Measurements from ENCODE around the gene FBXO8. TPM values are rescaled to one million over a fixed set of nuclear protein-coding genes. Genes with fewer than 3 reads are reported as not detected.

The FBXO8 gene
- total and polyA plus RNA-seq, 4 donors: 23.0 to 27.4 (median 25.7) TPM

DNA sequence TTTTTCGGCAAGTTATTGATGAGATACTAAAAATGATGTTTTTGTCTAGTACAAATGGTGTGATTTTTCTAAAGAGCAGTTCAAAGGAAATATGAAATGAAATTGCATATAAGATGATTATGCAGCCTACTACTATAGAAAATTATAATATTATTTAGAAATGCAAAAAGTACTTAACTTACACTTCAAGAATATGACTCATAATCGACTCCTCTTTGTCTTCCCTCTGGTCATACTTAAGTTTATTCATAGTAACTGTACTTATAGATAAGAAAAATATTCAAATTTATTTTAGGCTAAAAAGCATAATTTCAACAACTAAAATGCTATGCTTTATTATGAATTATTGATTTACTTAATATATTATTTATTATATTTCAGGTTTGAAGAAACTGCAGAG lies 33.5 kb upstream of the FBXO8 start:
- H3K36me3 ChIP-seq (ENCODE audit: control insufficient read depth in 1 of 2, insufficient read depth in 2 of 2, low read length in 1 of 2): no peaks in the 10 kb centered on the region
- H3K27me3 ChIP-seq (ENCODE audit: control insufficient read depth in 1 of 2, insufficient read depth in 2 of 2, low read length in 1 of 2): no peaks in the 10 kb centered on the region
- H3K9me3 ChIP-seq (ENCODE audit: control insufficient read depth, low read length): no peaks in the 10 kb centered on the region
- intact Hi-C loops (cut with DNase I): loop anchor here in 1 of 2 donors (5.0 kb wide), 1 partner anchor 100 kb away; no protein-coding TSS in a partner anchor
- ATAC-seq (ENCODE audit: low FRiP score) (no peak), DNase-seq (no peak)
- H3K4me1 ChIP-seq (ENCODE audit: control insufficient read depth in 1 of 2, insufficient read depth in 2 of 2, low read length in 2 of 2): no peaks in the 10 kb centered on the region
- no peak overlapping the region for H3K4me3 ChIP-seq (ENCODE audit: low read length in 2 of 2)
- no peak overlapping the region for H3K27ac ChIP-seq (ENCODE audit: low read depth in 1 of 2, low read length in 2 of 2)
- WGBS, 2 donors: 61 to 65% methylated on average over 2 of the region's 2 CpGs

DNA sequence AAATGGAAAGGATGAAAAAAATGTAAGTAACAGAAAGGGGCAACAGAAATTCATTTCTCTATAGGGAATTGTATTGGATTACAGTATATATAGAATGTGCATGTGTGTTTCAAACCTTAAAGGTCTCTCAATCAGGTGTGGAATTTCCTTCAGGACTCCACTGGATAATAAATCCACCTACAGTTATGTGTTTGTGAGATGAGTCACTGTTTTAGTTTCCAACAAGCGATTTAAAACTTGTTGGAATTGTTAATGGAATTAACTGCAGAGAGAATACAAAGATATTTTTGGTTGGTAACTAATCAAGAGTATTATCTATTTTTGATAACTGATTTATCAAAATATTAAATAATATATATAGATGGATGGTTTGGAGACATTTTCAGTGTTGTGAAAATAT lies 33.1 kb upstream of the FBXO8 start:
- H3K27me3 ChIP-seq (ENCODE audit: control insufficient read depth in 1 of 2, insufficient read depth in 2 of 2, low read length in 1 of 2): no peaks in the 10 kb centered on the region
- WGBS, 2 donors: 30 to 31% methylated on average over 1 of the region's 1 CpG
- H3K36me3 ChIP-seq (ENCODE audit: control insufficient read depth in 1 of 2, insufficient read depth in 2 of 2, low read length in 1 of 2): no peaks in the 10 kb centered on the region
- no peak for DNase-seq
- intact Hi-C loops (cut with DNase I): loop anchor here in 1 of 2 donors (5.0 kb wide), 1 partner anchor 99 kb away; no protein-coding TSS in a partner anchor
- no peak overlapping the region for H3K4me3 ChIP-seq (ENCODE audit: low read length in 2 of 2)
- no peak for ATAC-seq (ENCODE audit: low FRiP score)
- no peak overlapping the region for H3K27ac ChIP-seq (ENCODE audit: low read depth in 1 of 2, low read length in 2 of 2)
- H3K9me3 ChIP-seq (ENCODE audit: control insufficient read depth, low read length): no peaks in the 10 kb centered on the region
- H3K4me1 ChIP-seq (ENCODE audit: control insufficient read depth in 1 of 2, insufficient read depth in 2 of 2, low read length in 2 of 2): no peaks in the 10 kb centered on the region

DNA sequence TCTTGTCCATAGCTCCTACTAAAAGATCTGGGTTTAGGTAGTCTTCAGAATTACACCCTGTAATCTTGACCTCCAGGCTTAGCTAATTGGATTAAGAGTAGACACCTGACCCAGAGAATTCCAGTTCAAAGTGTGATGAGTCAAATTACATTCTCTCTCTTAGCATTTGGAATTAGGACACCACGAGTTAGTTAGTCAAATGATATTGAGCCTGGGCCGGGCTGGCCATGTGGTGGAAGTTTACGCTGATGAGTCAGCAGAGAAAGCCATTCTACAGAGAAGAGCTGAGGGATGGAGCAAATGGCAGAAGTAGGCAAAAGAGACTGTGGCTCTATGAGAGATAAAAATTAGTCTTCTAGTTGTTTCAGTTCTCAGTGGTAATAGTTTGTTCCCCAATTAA lies 31.3 kb upstream of the FBXO8 start:
- Histone ChIP-seq H3K4me3 (ENCODE audit: low read length in 2 of 2) (no peak overlapping the region), H3K9me3 (ENCODE audit: control insufficient read depth, low read length) (no peaks in the 10 kb centered on the region), H3K27me3 (ENCODE audit: control insufficient read depth in 1 of 2, insufficient read depth in 2 of 2, low read length in 1 of 2) (no peaks in the 10 kb centered on the region), H3K4me1 (ENCODE audit: control insufficient read depth in 1 of 2, insufficient read depth in 2 of 2, low read length in 2 of 2) (no peaks in the 10 kb centered on the region), H3K27ac (ENCODE audit: low read depth in 1 of 2, low read length in 2 of 2) (no peak overlapping the region), H3K36me3 (ENCODE audit: control insufficient read depth in 1 of 2, insufficient read depth in 2 of 2, low read length in 1 of 2) (no peaks in the 10 kb centered on the region)
- intact Hi-C loops (cut with DNase I): loop anchor here in 1 of 2 donors (5.0 kb wide), 1 partner anchor 97 kb away; no protein-coding TSS in a partner anchor
- ATAC-seq (ENCODE audit: low FRiP score) (no peak), DNase-seq (no peak)
- 86 to 87% methylated on average over 3 of the region's 3 CpGs for WGBS, 2 donors

DNA sequence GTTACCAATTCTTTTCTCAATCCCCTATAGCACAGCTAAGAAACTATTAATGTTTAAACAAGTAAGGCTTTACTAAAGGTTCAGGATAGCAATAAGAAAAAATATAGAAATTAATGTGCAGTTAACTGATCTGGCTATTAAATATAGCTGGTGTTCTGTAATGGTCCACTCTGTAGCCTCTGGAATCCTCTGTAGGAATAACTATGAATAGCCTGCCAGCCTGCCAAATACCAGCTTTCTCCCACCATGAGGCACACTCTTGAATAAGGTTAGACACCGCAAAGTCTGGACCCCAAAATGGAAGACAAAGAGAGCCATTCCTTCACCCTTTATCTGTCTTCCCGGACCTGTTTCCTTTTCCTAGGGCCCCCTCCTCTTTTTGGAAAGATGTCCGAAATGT lies 30.8 kb upstream of the FBXO8 start:
- H3K27ac ChIP-seq (ENCODE audit: low read depth in 1 of 2, low read length in 2 of 2): no peak overlapping the region
- no peak for ATAC-seq (ENCODE audit: low FRiP score)

DNA sequence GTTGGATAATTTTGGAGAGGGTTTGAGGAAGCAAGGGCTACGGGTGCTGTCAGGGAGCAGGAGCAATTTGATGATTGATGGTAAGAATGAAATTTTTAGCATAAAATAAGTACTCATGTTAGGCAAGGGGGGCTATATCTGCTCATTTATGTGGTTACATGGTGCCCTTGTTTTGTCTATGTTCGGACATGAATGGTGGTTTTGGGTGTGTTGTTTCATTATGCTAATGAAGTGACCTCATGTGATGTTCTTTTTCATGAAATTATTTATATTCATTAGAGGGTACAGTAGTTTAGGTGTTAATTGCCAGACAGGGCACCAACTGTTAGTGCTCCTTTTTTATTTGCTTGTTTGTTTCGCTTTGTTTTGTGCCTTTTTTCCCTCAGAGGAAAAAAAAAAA lies 29.5 kb upstream of the FBXO8 start:
- no peak overlapping the region for H3K4me3 ChIP-seq (ENCODE audit: low read length in 2 of 2)
- H3K9me3 ChIP-seq (ENCODE audit: control insufficient read depth, low read length): no peaks in the 10 kb centered on the region
- no peaks in the 10 kb centered on the region for H3K4me1 ChIP-seq (ENCODE audit: control insufficient read depth in 1 of 2, insufficient read depth in 2 of 2, low read length in 2 of 2)
- no peak for DNase-seq
- no peaks in the 10 kb centered on the region for H3K36me3 ChIP-seq (ENCODE audit: control insufficient read depth in 1 of 2, insufficient read depth in 2 of 2, low read length in 1 of 2)
- intact Hi-C loops (cut with DNase I): no loop called here
- no peak overlapping the region for H3K27ac ChIP-seq (ENCODE audit: low read depth in 1 of 2, low read length in 2 of 2)
- H3K27me3 ChIP-seq (ENCODE audit: control insufficient read depth in 1 of 2, insufficient read depth in 2 of 2, low read length in 1 of 2): no peaks in the 10 kb centered on the region
- 92% methylated on average over 3 of the region's 3 CpGs for WGBS, 2 donors
- no peak for ATAC-seq (ENCODE audit: low FRiP score)

More for the DNA sequence above, 30.8 kb upstream of the FBXO8 start:
- no peaks in the 10 kb centered on the region for H3K4me1 ChIP-seq (ENCODE audit: control insufficient read depth in 1 of 2, insufficient read depth in 2 of 2, low read length in 2 of 2)
- 96% methylated on average over 3 of the region's 3 CpGs for WGBS, 2 donors
- H3K9me3 ChIP-seq (ENCODE audit: control insufficient read depth, low read length): no peaks in the 10 kb centered on the region
- no peaks in the 10 kb centered on the region for H3K27me3 ChIP-seq (ENCODE audit: control insufficient read depth in 1 of 2, insufficient read depth in 2 of 2, low read length in 1 of 2)
- H3K36me3 ChIP-seq (ENCODE audit: control insufficient read depth in 1 of 2, insufficient read depth in 2 of 2, low read length in 1 of 2): no peaks in the 10 kb centered on the region
- intact Hi-C loops (cut with DNase I): no loop called here
- H3K4me3 ChIP-seq (ENCODE audit: low read length in 2 of 2): no peak overlapping the region
- DNase-seq: no peak

DNA sequence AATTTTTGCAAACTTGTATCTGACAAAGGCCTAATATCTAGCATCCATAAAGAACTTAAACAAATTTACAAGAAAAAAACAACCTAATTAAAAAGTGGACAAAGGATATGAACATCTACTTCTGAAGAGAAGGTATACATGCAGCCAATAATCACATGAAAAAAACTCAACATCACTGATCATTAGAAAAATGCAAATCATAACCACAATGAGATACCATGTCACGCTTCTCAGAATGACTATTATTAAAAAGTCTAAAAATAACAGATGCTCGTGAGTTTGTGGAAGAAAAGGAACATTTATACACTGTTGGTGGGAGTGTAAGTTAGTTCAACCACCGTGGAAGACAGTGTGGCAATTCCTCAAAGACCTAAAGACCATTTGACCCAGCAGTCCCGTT lies 24.2 kb upstream of the FBXO8 start:
- ATAC-seq (ENCODE audit: low FRiP score) (no peak), DNase-seq (no peak)
- 87 to 90% methylated on average over 4 of the region's 4 CpGs for WGBS, 2 donors
- H3K4me1 ChIP-seq (ENCODE audit: control insufficient read depth in 1 of 2, insufficient read depth in 2 of 2, low read length in 2 of 2): no peaks in the 10 kb centered on the region
- no peaks in the 10 kb centered on the region for H3K27me3 ChIP-seq (ENCODE audit: control insufficient read depth in 1 of 2, insufficient read depth in 2 of 2, low read length in 1 of 2)
- intact Hi-C loops (cut with DNase I): no loop called here
- H3K9me3 ChIP-seq (ENCODE audit: control insufficient read depth, low read length): no peaks in the 10 kb centered on the region
- no peaks in the 10 kb centered on the region for H3K36me3 ChIP-seq (ENCODE audit: control insufficient read depth in 1 of 2, insufficient read depth in 2 of 2, low read length in 1 of 2)
- no peak overlapping the region for H3K4me3 ChIP-seq (ENCODE audit: low read length in 2 of 2)
- no peak overlapping the region for H3K27ac ChIP-seq (ENCODE audit: low read depth in 1 of 2, low read length in 2 of 2)

DNA sequence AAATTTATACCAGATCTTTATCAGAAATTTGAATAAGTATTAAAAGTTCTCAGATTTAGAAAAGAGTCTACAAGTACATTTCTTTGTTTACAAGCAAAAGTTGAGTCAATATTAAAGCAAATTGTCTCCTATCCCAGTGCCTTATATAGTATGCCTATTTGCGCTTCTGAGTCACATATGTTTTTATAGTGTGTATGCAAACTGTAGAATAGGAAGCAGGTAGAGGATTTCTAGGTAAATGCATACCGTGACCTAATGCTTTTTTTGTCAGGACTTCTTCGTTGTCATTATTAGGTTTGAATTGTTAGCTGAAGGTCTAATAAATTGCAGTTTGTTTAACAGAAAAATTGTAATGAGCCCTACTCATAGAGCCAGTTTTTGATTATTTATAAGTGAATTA lies 22.5 kb upstream of the FBXO8 start:
- Histone ChIP-seq H3K36me3 (ENCODE audit: control insufficient read depth in 1 of 2, insufficient read depth in 2 of 2, low read length in 1 of 2) (no peaks in the 10 kb centered on the region), H3K27me3 (ENCODE audit: control insufficient read depth in 1 of 2, insufficient read depth in 2 of 2, low read length in 1 of 2) (no peaks in the 10 kb centered on the region), H3K4me1 (ENCODE audit: control insufficient read depth in 1 of 2, insufficient read depth in 2 of 2, low read length in 2 of 2) (no peaks in the 10 kb centered on the region), H3K9me3 (ENCODE audit: control insufficient read depth, low read length) (no peaks in the 10 kb centered on the region), H3K27ac (ENCODE audit: low read depth in 1 of 2, low read length in 2 of 2) (no peak overlapping the region), H3K4me3 (ENCODE audit: low read length in 2 of 2) (no peak overlapping the region)
- DNase-seq: no peak
- 95 to 98% methylated on average over 3 of the region's 3 CpGs for WGBS, 2 donors
- intact Hi-C loops (cut with DNase I): no loop called here
- ATAC-seq (ENCODE audit: low FRiP score): no peak

DNA sequence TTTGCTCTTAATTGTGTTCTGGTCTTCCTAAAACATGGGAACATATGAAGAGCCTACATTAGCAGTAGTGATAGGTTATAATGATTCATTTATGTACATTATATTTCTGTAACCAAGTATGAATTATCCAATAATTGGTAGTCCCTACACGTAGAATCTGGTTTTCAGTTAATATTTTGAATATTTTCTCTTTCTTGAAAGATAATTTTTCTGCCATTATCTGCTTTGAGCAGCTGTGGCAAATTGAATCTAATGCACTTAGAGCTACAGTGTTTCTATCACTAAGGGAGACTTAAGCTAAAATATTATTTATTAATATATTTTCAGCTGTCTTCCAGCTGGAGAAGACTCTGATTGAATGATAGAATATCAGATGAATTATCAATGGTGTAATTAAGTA lies 21.2 kb upstream of the FBXO8 start:
- H3K4me1 ChIP-seq (ENCODE audit: control insufficient read depth in 1 of 2, insufficient read depth in 2 of 2, low read length in 2 of 2): no peaks in the 10 kb centered on the region
- DNase-seq: no peak
- WGBS, 2 donors: 86 to 95% methylated on average over 1 of the region's 1 CpG
- no peaks in the 10 kb centered on the region for H3K27me3 ChIP-seq (ENCODE audit: control insufficient read depth in 1 of 2, insufficient read depth in 2 of 2, low read length in 1 of 2)
- intact Hi-C loops (cut with DNase I): no loop called here
- H3K9me3 ChIP-seq (ENCODE audit: control insufficient read depth, low read length): no peaks in the 10 kb centered on the region
- no peak overlapping the region for H3K4me3 ChIP-seq (ENCODE audit: low read length in 2 of 2)
- no peak for ATAC-seq (ENCODE audit: low FRiP score)
- H3K27ac ChIP-seq (ENCODE audit: low read depth in 1 of 2, low read length in 2 of 2): no peak overlapping the region
- no peaks in the 10 kb centered on the region for H3K36me3 ChIP-seq (ENCODE audit: control insufficient read depth in 1 of 2, insufficient read depth in 2 of 2, low read length in 1 of 2)

DNA sequence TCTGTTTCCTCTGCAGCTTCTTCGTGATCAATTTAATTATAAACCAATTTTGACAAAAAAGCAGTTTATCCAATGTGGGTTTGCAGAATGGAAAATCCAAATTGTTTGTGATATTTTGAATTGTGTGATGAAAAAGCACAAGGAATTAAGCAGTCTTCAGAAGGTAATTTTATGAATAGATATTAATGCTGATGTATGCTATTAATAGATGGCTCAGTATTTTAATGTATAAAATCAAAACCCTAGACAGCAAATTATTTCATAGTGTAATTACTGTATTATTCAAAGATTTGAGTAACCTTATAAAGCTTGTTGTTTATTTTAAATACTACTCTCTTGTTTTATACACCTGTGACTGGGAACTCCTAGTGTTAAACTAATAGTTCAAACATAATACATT lies 20.2 kb upstream of the FBXO8 start:
- no peaks in the 10 kb centered on the region for H3K4me1 ChIP-seq (ENCODE audit: control insufficient read depth in 1 of 2, insufficient read depth in 2 of 2, low read length in 2 of 2)
- no peak overlapping the region for H3K27ac ChIP-seq (ENCODE audit: low read depth in 1 of 2, low read length in 2 of 2)
- no peaks in the 10 kb centered on the region for H3K36me3 ChIP-seq (ENCODE audit: control insufficient read depth in 1 of 2, insufficient read depth in 2 of 2, low read length in 1 of 2)
- H3K9me3 ChIP-seq (ENCODE audit: control insufficient read depth, low read length): no peaks in the 10 kb centered on the region
- ATAC-seq (ENCODE audit: low FRiP score) (no peak), DNase-seq (no peak)
- intact Hi-C loops (cut with DNase I): no loop called here
- 96 to 100% methylated on average over 1 of the region's 1 CpG for WGBS, 2 donors
- H3K4me3 ChIP-seq (ENCODE audit: low read length in 2 of 2): no peak overlapping the region
- no peaks in the 10 kb centered on the region for H3K27me3 ChIP-seq (ENCODE audit: control insufficient read depth in 1 of 2, insufficient read depth in 2 of 2, low read length in 1 of 2)
